Measurements from ENCODE around the gene SPARCL1.

GRCh38 chr4:87458913-87459312, 70.3 kb downstream of the SPARCL1 start:
- no peak for TF ChIP-seq CTCF (IDR thresholded peaks at IDR 0.05; ENCODE audit: low read length)
- TF ChIP-seq EZH2 (IDR thresholded peaks at IDR 0.05; ENCODE audit: borderline replicate concordance, low read length) = no peak

Measured in OCI-LY1 (cell line).